Body of pancreas (tissue), 4 donors: ENCODE measurements around the gene UCP2. TPM values are rescaled to one million over a fixed set of nuclear protein-coding genes. Genes with fewer than 3 reads are reported as not detected.

Experiments used
- ATAC-seq: fragments of 150-250 bp; one replicate; pipeline ENCODE4 v1.9.1; 2016
- DNase-seq, 4 donors: peaks; one replicate each; pipeline ENCODE4 v3.0.0-alpha.2; 2019
- H3K27ac ChIP-seq, 4 donors: fragments of 200-600 bp; sonication (generic); 1 replicate in 3 of 4; 2 replicates in 1 of 4; pipeline versions ENCODE4 v1.5.1 to v1.6.1; 2016 to 2019; ENCODE audit warnings: mild to moderate bottlenecking in 1 of 4, mixed read lengths in 1 of 4, moderate library complexity in 1 of 4
- H3K27me3 ChIP-seq, 2 donors: fragments of 200-600 bp; sonication (generic); one replicate each; pipeline ENCODE4 v1.6.0; 2016; ENCODE audit warnings: mild to moderate bottlenecking in 1 of 2
- H3K36me3 ChIP-seq, 2 donors: fragments of 200-600 bp; sonication (generic); replicated peaks in 1 of 2; 2 replicates each; pipeline ENCODE4 v1.5.1; 2016; ENCODE audit warnings: low read depth in 2 of 2; ENCODE audit not compliant: insufficient read depth in 1 of 2
- H3K4me1 ChIP-seq: fragments of 200-600 bp; sonication (generic); one replicate; pipeline ENCODE4 v1.6.0; 2016
- H3K4me3 ChIP-seq, 2 donors: fragments of 200-600 bp; sonication (generic); 1 replicate in 1 of 2; 2 replicates in 1 of 2; pipeline ENCODE4 v1.5.1; 2016 to 2019
- H3K9me3 ChIP-seq, 3 donors: fragments of 200-600 bp; sonication (generic); 1 replicate in 2 of 3; 2 replicates in 1 of 3; pipeline ENCODE4 v1.5.1; 2016
- CTCF ChIP-seq, 7 experiments: fragments of 450-650 bp in 4 of 7; fragments of 200-600 bp in 3 of 7; sonication (generic) in 3 of 7; IDR thresholded peaks; one replicate each; pipeline ENCODE4 v1.5.1; 2016 to 2019; ENCODE audit warnings: antibody characterized with exemption in 7 of 7
- POLR2A ChIP-seq, 3 donors: fragments of 450-650 bp; IDR thresholded peaks; one replicate each; pipeline ENCODE4 v1.6.1; 2016; ENCODE audit warnings: antibody characterized with exemption in 3 of 3, mild to moderate bottlenecking in 2 of 3
- WGBS, 2 donors: methylation state at CpG; one replicate each; pipeline ENCODE4 v1.1.5; 2017; 5-methylcytosine and 5-hydroxymethylcytosine counted together
- intact Hi-C: fragments of 100-400 bp; cut with DNase I; formaldehyde crosslinking; loops from one replicate; pipeline ENCODE4 v1.15.1; 2023
- total RNA-seq, 2 donors: library from RNA; depleted of rRNA; stranded (reverse); fragments of >200 nt; gene quantifications; one replicate each; pipeline ENCODE4 v1.1.0, GENCODE V29; 2016

The UCP2 gene
- total RNA-seq, 2 donors from 2014 or later = 10.9 to 17.1 TPM

- DNase-seq = no peak
- ATAC-seq = no peak
- TF ChIP-seq CTCF (IDR thresholded peaks at IDR 0.05) (no peak), POLR2A (IDR thresholded peaks at IDR 0.05) (no peak)
- Histone ChIP-seq H3K27ac (no peak overlapping the region), H3K4me3 (no peak overlapping the region), H3K4me1 (no peaks in the 10 kb centered on the region), H3K27me3 (no peaks in the 10 kb centered on the region), H3K36me3 (no peaks in the 10 kb centered on the region), H3K9me3 (no peaks in the 10 kb centered on the region)
- 63 to 67% methylated on average over 8 of the region's 8 CpGs for WGBS, 2 donors
- intact Hi-C loops = no loop called here
Observed at GRCh38 chr11:73999581-74000306, 17.1 kb upstream of the UCP2 start.

- no peak for DNase-seq
- no peak for TF ChIP-seq CTCF (IDR thresholded peaks at IDR 0.05)
- no peak for TF ChIP-seq POLR2A (IDR thresholded peaks at IDR 0.05)
- H3K4me3 ChIP-seq = no peak overlapping the region
- no peak overlapping the region for H3K27ac ChIP-seq
- no peak for ATAC-seq
- no peaks in the 10 kb centered on the region for H3K36me3 ChIP-seq
- H3K4me1 ChIP-seq = no peaks in the 10 kb centered on the region
- WGBS, 2 donors = 86 to 89% methylated on average over 13 of the region's 13 CpGs
- no peaks in the 10 kb centered on the region for H3K9me3 ChIP-seq
- no peaks in the 10 kb centered on the region for H3K27me3 ChIP-seq
- intact Hi-C loops = no loop called here
Observed at GRCh38 chr11:73998846-73999575, 16.4 kb upstream of the UCP2 start.

GRCh38 chr11:73997120-73997770 lies 14.6 kb upstream of the UCP2 start:
- Histone ChIP-seq H3K27me3 (no peaks in the 10 kb centered on the region), H3K4me1 (no peaks in the 10 kb centered on the region), H3K9me3 (no peaks in the 10 kb centered on the region), H3K36me3 (no peaks in the 10 kb centered on the region), H3K27ac (no peak overlapping the region), H3K4me3 (no peak overlapping the region)
- TF ChIP-seq CTCF (IDR thresholded peaks at IDR 0.05) = no peak
- TF ChIP-seq POLR2A (IDR thresholded peaks at IDR 0.05) = no peak
- DNase-seq (no peak), ATAC-seq (no peak)
- WGBS, 2 donors = 88 to 93% methylated on average over 6 of the region's 6 CpGs
- intact Hi-C loops = no loop called here

GRCh38 chr11:73996161-73996747 lies 13.6 kb upstream of the UCP2 start:
- intact Hi-C loops = no loop called here
- H3K36me3 ChIP-seq = no peaks in the 10 kb centered on the region
- no peaks in the 10 kb centered on the region for H3K9me3 ChIP-seq
- H3K27ac ChIP-seq = no peak overlapping the region
- H3K4me3 ChIP-seq = no peak overlapping the region
- no peak for TF ChIP-seq CTCF (IDR thresholded peaks at IDR 0.05)
- TF ChIP-seq POLR2A (IDR thresholded peaks at IDR 0.05) = no peak
- DNase-seq = no peak
- no peaks in the 10 kb centered on the region for H3K4me1 ChIP-seq
- no peak for ATAC-seq
- WGBS, 2 donors = 87 to 95% methylated on average over 2 to 4 of the region's 4 CpGs
- no peaks in the 10 kb centered on the region for H3K27me3 ChIP-seq
